Measurements from ENCODE around the gene PROM2.

GRCh38 chr2:95329891-95330793, 55.9 kb downstream of the PROM2 start:
- TF ChIP-seq CTCF (conservative IDR thresholded peaks at IDR 0.05), result no peak
- no peak for TF ChIP-seq EZH2 (IDR thresholded peaks at IDR 0.05; ENCODE audit: low read depth)
